Mesendoderm (in vitro differentiated cells): ENCODE results near the gene RAB17. TPM values are rescaled to one million over a fixed set of nuclear protein-coding genes. Genes with fewer than 3 reads are reported as not detected.

Source experiments
- DNase-seq: peaks from one replicate; pipeline ENCODE4 v3.0.0; 2013
- H2AK5ac ChIP-seq: 2 replicates; pipeline ENCODE4 v1.6.1; 2013; ENCODE audit warnings: low read length, inconsistent platforms
- H2BK120ac ChIP-seq: 2 replicates; pipeline ENCODE4 v1.6.1; 2013; ENCODE audit warnings: low read depth, mild to moderate bottlenecking, low read length, moderate library complexity, mixed read lengths
- H2BK15ac ChIP-seq: replicated peaks from 2 replicates; pipeline ENCODE4 v1.6.1; 2013; ENCODE audit warnings: low read depth, mild to moderate bottlenecking, moderate library complexity
- H2BK5ac ChIP-seq: 2 replicates; pipeline ENCODE4 v1.6.1; 2013; ENCODE audit warnings: low read length, inconsistent platforms
- H3K18ac ChIP-seq: 2 replicates; pipeline ENCODE4 v1.6.1; 2013; ENCODE audit warnings: mild to moderate bottlenecking, low read length, mixed read lengths
- H3K23ac ChIP-seq: one replicate; pipeline ENCODE4 v1.6.1; 2013; ENCODE audit warnings: low read length
- H3K27ac ChIP-seq: 2 replicates; pipeline ENCODE4 v1.5.1; 2013; ENCODE audit warnings: low read depth, mild to moderate bottlenecking, inconsistent platforms, low read length, moderate library complexity
- H3K27me3 ChIP-seq: 2 replicates; pipeline ENCODE4 v1.6.1; 2013; ENCODE audit warnings: low read length, control low read depth, mild to moderate bottlenecking, inconsistent platforms; ENCODE audit not compliant: insufficient read depth, poor library complexity
- H3K36me3 ChIP-seq: 2 replicates; pipeline ENCODE4 v1.6.1; 2013; ENCODE audit warnings: low read length, inconsistent platforms; ENCODE audit not compliant: control insufficient read depth, insufficient read depth
- H3K4ac ChIP-seq: one replicate; pipeline ENCODE4 v1.6.1; 2013; ENCODE audit warnings: low read depth, mild to moderate bottlenecking, low read length, moderate library complexity
- H3K4me1 ChIP-seq: 2 replicates; pipeline ENCODE4 v1.6.1; 2013; ENCODE audit warnings: low read depth, low read length, inconsistent platforms; ENCODE audit not compliant: control insufficient read depth
- H3K4me2 ChIP-seq: 2 replicates; pipeline ENCODE4 v1.6.1; 2013; ENCODE audit warnings: low read length
- H3K4me3 ChIP-seq: 2 replicates; pipeline ENCODE4 v1.5.1; 2013; ENCODE audit warnings: mild to moderate bottlenecking, low read length
- H3K56ac ChIP-seq: one replicate; pipeline ENCODE4 v1.6.1; 2013; ENCODE audit warnings: low read length
- H3K79me1 ChIP-seq: 2 replicates; pipeline ENCODE4 v1.6.1; 2013; ENCODE audit warnings: low read length, inconsistent platforms
- H3K79me2 ChIP-seq: 2 replicates; pipeline ENCODE4 v1.6.1; 2013; ENCODE audit warnings: mild to moderate bottlenecking, low read length; ENCODE audit not compliant: control insufficient read depth, insufficient read depth
- H3K9ac ChIP-seq: 2 replicates; pipeline ENCODE4 v1.6.1; 2013; ENCODE audit warnings: low read length, inconsistent platforms
- H4K5ac ChIP-seq: one replicate; pipeline ENCODE4 v1.6.1; 2013; ENCODE audit warnings: low read length
- H4K8ac ChIP-seq: one replicate; pipeline ENCODE4 v1.6.1; 2013; ENCODE audit warnings: low read depth, mild to moderate bottlenecking, control low read depth, low read length, moderate library complexity
- WGBS: extraction: QIAGEN DNeasy Blood & Tissue Kit; methylation state at CpG from one replicate; pipeline ENCODE4 v1.1.7; 2013; ENCODE audit warnings: low lambda C conversion rate, missing lambda C conversion rate; ENCODE audit not compliant: insufficient coverage; ENCODE audit errors: extremely low coverage; 5-methylcytosine and 5-hydroxymethylcytosine counted together
- polyA plus RNA-seq, 2 experiments: library from polyadenylated mRNA; stranded (reverse); fragments of 200-250 nt; gene quantifications; one replicate each; pipeline ENCODE4 v1.2.3, GENCODE V29; 2013

Gene RAB17, protein sequence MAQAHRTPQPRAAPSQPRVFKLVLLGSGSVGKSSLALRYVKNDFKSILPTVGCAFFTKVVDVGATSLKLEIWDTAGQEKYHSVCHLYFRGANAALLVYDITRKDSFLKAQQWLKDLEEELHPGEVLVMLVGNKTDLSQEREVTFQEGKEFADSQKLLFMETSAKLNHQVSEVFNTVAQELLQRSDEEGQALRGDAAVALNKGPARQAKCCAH
- polyA plus RNA-seq (2013, experiment 1 of 2): 111 TPM
- 108 TPM for polyA plus RNA-seq (2013, experiment 2 of 2)

DNA sequence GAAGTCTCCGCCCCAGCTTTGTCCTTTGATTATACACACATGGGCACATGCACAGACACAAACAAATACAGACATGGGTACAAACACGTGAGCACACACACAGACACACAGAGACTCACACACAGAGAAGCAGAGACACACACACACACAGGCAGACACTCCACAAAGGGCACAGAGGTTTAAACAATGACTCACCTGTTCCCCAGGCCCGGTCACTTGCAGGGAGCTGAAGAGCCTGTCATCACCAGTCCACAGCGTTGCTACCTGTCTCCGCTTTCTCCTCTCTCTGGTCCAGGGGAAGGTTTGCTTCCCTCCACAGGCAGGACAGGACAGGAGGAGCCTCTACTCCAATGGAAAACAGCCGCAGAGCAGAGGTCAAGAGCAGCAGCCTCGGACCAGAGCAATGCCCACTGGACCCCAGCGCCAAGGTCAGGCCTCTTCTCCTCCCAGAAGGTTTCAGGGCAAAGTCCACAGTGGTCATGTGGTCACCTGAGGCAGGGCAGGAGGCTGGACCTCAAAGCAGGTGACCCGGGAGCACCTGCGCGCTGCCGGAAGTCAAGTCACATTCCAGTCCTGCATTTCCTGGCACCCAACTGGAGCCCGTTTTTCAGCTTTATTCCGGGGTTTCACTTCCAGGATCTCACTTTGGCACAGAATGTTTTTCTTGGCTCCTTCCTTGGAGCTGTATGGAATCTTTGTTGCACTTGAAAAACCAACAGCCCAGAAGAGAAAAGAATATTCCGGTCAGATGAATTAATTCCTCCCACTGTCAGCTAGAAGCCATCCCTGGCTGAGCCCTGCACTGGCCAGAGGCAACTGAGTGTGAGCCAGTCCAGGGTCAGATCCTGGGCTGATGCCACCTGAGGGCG, at the start of gene RAB17:
Gene RAB17, minus strand, starts transcription at position 463 of the 869 bp plus-strand sequence. CDS start 4,580 bp downstream, outside the sequence.
- Histone ChIP-seq H2AK5ac (peak within 1 kb of the TSS; percentile 66), H3K79me1 (peaks cover 5% of the 10 kb centered on the region), H3K23ac (peak within 1 kb of the TSS; percentile 34), H2BK15ac (peak within 1 kb of the TSS; percentile 14), H4K8ac (no peak within 1 kb of the TSS), H3K27ac (peak within 1 kb of the TSS; percentile 74), H3K4me3 (peak within 1 kb of the TSS; percentile 42), H4K5ac (peak within 1 kb of the TSS; percentile 41), H3K18ac (peak within 1 kb of the TSS; percentile 82), H3K4me2 (peak within 1 kb of the TSS; percentile 18), H3K79me2 (peaks cover 42% of the 10 kb centered on the region), H3K4ac (peak within 1 kb of the TSS; percentile 88), H3K9ac (peak within 1 kb of the TSS; percentile 69), H3K36me3 (no peaks in the 10 kb centered on the region), H3K4me1 (peaks cover 39% of the 10 kb centered on the region), H3K27me3 (no peaks in the 10 kb centered on the region), H3K56ac (peak within 1 kb of the TSS; percentile 80), H2BK120ac (peak within 1 kb of the TSS; percentile 22), H2BK5ac (peak within 1 kb of the TSS; percentile 82)
- DNase-seq: peak; percentile 84
- WGBS: no CpG with 5 or more reads among the region's 16 CpGs

DNA sequence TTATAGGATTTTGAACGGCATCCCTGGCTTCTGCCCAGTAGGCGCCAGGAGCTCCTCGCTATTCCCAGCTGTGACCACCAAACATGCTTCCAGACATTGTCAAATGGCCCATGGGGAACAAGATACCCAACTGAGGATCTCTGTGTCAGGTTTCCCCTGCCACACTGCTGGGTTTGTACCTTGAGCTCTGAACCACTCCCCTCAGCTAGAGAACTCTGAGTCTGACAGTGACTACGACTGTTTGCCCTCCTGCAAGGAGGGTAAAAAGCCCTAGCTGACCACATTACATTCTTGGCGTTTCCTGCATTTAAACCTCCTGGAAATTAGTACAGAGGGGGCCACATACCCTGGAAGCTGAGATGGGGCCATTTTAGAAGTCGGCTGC, 49.3 kb upstream of the RAB17 start:
- Histone ChIP-seq H2AK5ac (no peak overlapping the region), H3K4me3 (no peak overlapping the region), H3K27me3 (no peaks in the 10 kb centered on the region), H3K18ac (no peak overlapping the region), H3K9ac (no peak overlapping the region), H3K79me1 (peaks cover 38% of the 10 kb centered on the region), H3K56ac (no peak overlapping the region), H2BK15ac (no peak overlapping the region), H4K8ac (no peak overlapping the region), H3K23ac (no peak overlapping the region), H3K4me1 (peaks cover 2% of the 10 kb centered on the region), H3K4ac (no peak overlapping the region), H3K36me3 (no peaks in the 10 kb centered on the region), H3K4me2 (no peak overlapping the region), H3K27ac (no peak overlapping the region), H2BK5ac (no peak overlapping the region), H2BK120ac (no peak overlapping the region), H4K5ac (no peak overlapping the region), H3K79me2 (peaks cover 29% of the 10 kb centered on the region)
- no CpG with 5 or more reads among the region's 6 CpGs for WGBS
- no peak for DNase-seq

GRCh38 chr2:237639052-237639835, 48.7 kb upstream of the RAB17 start:
- Histone ChIP-seq H4K5ac (no peak overlapping the region), H3K79me2 (peaks cover 29% of the 10 kb centered on the region), H3K9ac (no peak overlapping the region), H2AK5ac (no peak overlapping the region), H4K8ac (no peak overlapping the region), H3K27me3 (no peaks in the 10 kb centered on the region), H2BK15ac (no peak overlapping the region), H3K36me3 (no peaks in the 10 kb centered on the region), H3K4me2 (no peak overlapping the region), H2BK120ac (no peak overlapping the region), H3K4me3 (no peak overlapping the region), H3K18ac (no peak overlapping the region), H3K4me1 (peaks cover 2% of the 10 kb centered on the region), H3K23ac (no peak overlapping the region), H3K4ac (no peak overlapping the region), H2BK5ac (no peak overlapping the region), H3K79me1 (peaks cover 37% of the 10 kb centered on the region), H3K56ac (no peak overlapping the region), H3K27ac (no peak overlapping the region)
- WGBS: no CpG with 5 or more reads among the region's 11 CpGs
- DNase-seq: no peak

DNA sequence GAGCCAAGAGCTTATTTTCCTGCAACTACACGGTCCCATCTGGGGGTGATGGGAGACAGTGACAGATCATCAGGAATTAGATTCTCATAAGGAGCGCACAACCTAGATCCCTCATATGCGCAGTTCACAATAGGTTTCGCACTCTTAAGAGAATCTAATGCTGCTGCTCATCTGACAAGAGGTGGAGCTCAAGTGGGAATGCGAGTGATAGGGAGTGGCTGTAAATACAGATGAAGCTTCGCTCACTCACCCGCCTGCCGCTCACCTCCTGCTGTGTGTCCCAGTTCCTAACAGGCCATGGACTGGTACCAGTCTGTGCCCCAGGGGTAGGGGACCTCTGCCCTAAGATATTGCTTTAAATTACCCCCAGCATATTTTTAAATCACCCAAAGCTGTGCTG, 47.6 kb upstream of the RAB17 start:
- no CpG with 5 or more reads among the region's 8 CpGs for WGBS

DNA sequence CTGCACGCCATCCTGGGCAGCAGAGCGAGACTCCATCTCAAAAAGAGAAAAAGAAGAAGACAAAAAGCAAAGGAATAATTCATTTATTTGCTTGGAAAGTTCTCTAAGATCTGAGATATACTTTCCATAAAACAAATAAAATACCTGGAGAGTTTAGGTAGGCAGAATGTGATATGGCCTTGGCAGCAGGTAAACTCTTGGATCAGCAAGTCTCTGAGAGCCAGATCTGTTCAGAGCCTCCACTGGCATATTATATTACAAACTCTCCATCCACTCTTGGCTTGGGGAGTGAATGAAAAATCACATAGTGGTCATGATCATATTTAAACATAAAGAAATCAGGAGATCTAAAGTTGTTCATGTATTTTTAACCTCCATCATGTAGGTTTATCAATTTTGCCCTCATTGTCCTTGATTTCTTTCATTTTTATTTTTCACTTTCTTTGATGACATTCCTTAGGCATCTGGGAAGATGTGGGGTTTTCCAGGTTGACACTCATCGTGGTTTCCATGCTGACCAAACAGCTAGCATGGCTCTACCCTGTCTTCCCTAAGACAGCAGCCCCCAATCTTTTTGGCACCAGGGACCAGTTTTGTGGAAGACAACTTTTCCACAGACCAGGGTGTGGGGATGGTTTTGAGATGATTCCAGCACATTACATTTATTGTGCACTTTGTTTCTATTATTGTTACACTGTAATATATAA, 47.0 kb upstream of the RAB17 start:
- no peak overlapping the region for H3K23ac ChIP-seq

More for the DNA sequence above, 47.6 kb upstream of the RAB17 start:
- H3K9ac ChIP-seq: no peak overlapping the region
- no peak overlapping the region for H3K18ac ChIP-seq
- no peak overlapping the region for H2AK5ac ChIP-seq
- no peak overlapping the region for H2BK15ac ChIP-seq
- peaks cover 30% of the 10 kb centered on the region for H3K79me2 ChIP-seq
- no peak overlapping the region for H3K23ac ChIP-seq
- H3K79me1 ChIP-seq: peaks cover 41% of the 10 kb centered on the region
- H2BK5ac ChIP-seq: no peak overlapping the region
- H4K8ac ChIP-seq: no peak overlapping the region
- H3K4me3 ChIP-seq: no peak overlapping the region
- no peak overlapping the region for H3K56ac ChIP-seq
- H3K4me1 ChIP-seq: peaks cover 2% of the 10 kb centered on the region
- no peaks in the 10 kb centered on the region for H3K36me3 ChIP-seq
- no peak overlapping the region for H4K5ac ChIP-seq
- DNase-seq: no peak
- H3K27me3 ChIP-seq: no peaks in the 10 kb centered on the region
- no peak overlapping the region for H2BK120ac ChIP-seq
- no peak overlapping the region for H3K27ac ChIP-seq
- no peak overlapping the region for H3K4me2 ChIP-seq
- no peak overlapping the region for H3K4ac ChIP-seq

More for the DNA sequence above, 47.0 kb upstream of the RAB17 start:
- H3K56ac ChIP-seq: no peak overlapping the region
- WGBS: no CpG with 5 or more reads among the region's 3 CpGs
- H2BK5ac ChIP-seq: no peak overlapping the region
- peaks cover 2% of the 10 kb centered on the region for H3K4me1 ChIP-seq
- H3K27ac ChIP-seq: no peak overlapping the region
- H3K9ac ChIP-seq: no peak overlapping the region
- no peak overlapping the region for H2BK15ac ChIP-seq
- H3K27me3 ChIP-seq: no peaks in the 10 kb centered on the region
- H3K4ac ChIP-seq: no peak overlapping the region
- no peak for DNase-seq
- H3K36me3 ChIP-seq: no peaks in the 10 kb centered on the region
- no peak overlapping the region for H2BK120ac ChIP-seq
- no peak overlapping the region for H2AK5ac ChIP-seq
- no peak overlapping the region for H4K5ac ChIP-seq
- H4K8ac ChIP-seq: no peak overlapping the region
- H3K79me2 ChIP-seq: peaks cover 31% of the 10 kb centered on the region
- no peak overlapping the region for H3K4me3 ChIP-seq
- H3K18ac ChIP-seq: no peak overlapping the region
- H3K79me1 ChIP-seq: peaks cover 41% of the 10 kb centered on the region
- no peak overlapping the region for H3K4me2 ChIP-seq
